SKM-1 (cell line): ENCODE results near the gene AKT1.
A peak's percentile ranks its signal among the peaks of the same experiment; 100 is the strongest.

ENCODE experiments used
- DNase-seq: peaks from one replicate; lab custom pipeline; 2025; ENCODE audit not compliant: unreplicated experiment; lab: John Stamatoyannopoulos, UW

AKT1 gene

GRCh38 chr14:104800015-104800770 lies 4.6 kb upstream of the AKT1 start:
- DNase-seq, result peak; percentile 3

GRCh38 chr14:104799244-104800014 lies 3.9 kb upstream of the AKT1 start:
- no peak for DNase-seq

- DNase-seq, result no peak
These were observed 3.0 kb upstream of the AKT1 start for GRCh38 chr14:104798300-104799243.

- DNase-seq, result no peak
These were observed 1.8 kb upstream of the AKT1 start for GRCh38 chr14:104797115-104798044.

- DNase-seq, result no peak
These were observed 1.1 kb upstream of the AKT1 start for GRCh38 chr14:104796687-104797081.

- DNase-seq, result no peak
These were observed 486 bp upstream of the AKT1 start for GRCh38 chr14:104795781-104796686.

GRCh38 chr14:104794631-104794992 lies 936 bp downstream of the AKT1 start:
- DNase-seq, result no peak

GRCh38 chr14:104794099-104794498 lies 1.4 kb downstream of the AKT1 start:
- DNase-seq, result no peak

- no peak for DNase-seq
These were observed 1.9 kb downstream of the AKT1 start for GRCh38 chr14:104793703-104793959.

- no peak for DNase-seq
These were observed 2.4 kb downstream of the AKT1 start for GRCh38 chr14:104792945-104793702.

- DNase-seq, result no peak
These were observed 3.3 kb downstream of the AKT1 start for GRCh38 chr14:104792101-104792884.

- no peak for DNase-seq
These were observed 4.1 kb downstream of the AKT1 start for GRCh38 chr14:104791425-104791824.

- DNase-seq, result no peak
These were observed 5.5 kb downstream of the AKT1 start for GRCh38 chr14:104789752-104790743.

GRCh38 chr14:104788873-104789663 lies 6.5 kb downstream of the AKT1 start:
- no peak for DNase-seq

- no peak for DNase-seq
These were observed 7.3 kb downstream of the AKT1 start for GRCh38 chr14:104788161-104788818.

GRCh38 chr14:104787736-104788135 lies 7.8 kb downstream of the AKT1 start:
- DNase-seq, result peak; percentile 7
